NB4 (cell line): Measurements from ENCODE around the gene SLC25A51.

Experiments
- DNase-seq: peaks from one replicate; pipeline ENCODE4 v3.0.0; 2010; ENCODE audit warnings: low read depth
- H3K4me3 ChIP-seq: one replicate; pipeline ENCODE4 v1.5.1; 2011; ENCODE audit warnings: mild to moderate bottlenecking, low read depth, low read length, moderate library complexity
- CTCF ChIP-seq: IDR thresholded peaks from one replicate; pipeline ENCODE4 v1.5.1; 2012; ENCODE audit warnings: low read depth, low read length
- MYC ChIP-seq: IDR thresholded peaks from 2 replicates; pipeline ENCODE4 v1.6.1; 2011; ENCODE audit warnings: low read depth, low read length
- POLR2A ChIP-seq: IDR thresholded peaks from 2 replicates; pipeline ENCODE4 v1.6.1; 2011; ENCODE audit warnings: mild to moderate bottlenecking; ENCODE audit not compliant: insufficient read length; ENCODE audit errors: extremely low read depth
- TF ChIP-seq, protein P1 (sequence below): IDR thresholded peaks from 2 replicates; pipeline ENCODE4 v1.6.1; 2011; ENCODE audit warnings: low read depth, low read length

Gene SLC25A51

GRCh38 chr9:37949576-37949975 lies 45.6 kb upstream of the SLC25A51 start:
- TF ChIP-seq CTCF: no peak
- no peak for TF ChIP-seq MYC
- TF ChIP-seq POLR2A: no peak
- TF ChIP-seq, protein P1, sequence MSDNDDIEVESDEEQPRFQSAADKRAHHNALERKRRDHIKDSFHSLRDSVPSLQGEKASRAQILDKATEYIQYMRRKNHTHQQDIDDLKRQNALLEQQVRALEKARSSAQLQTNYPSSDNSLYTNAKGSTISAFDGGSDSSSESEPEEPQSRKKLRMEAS: no peak
- H3K4me3 ChIP-seq: no peak overlapping the region
- DNase-seq: no peak

DNA sequence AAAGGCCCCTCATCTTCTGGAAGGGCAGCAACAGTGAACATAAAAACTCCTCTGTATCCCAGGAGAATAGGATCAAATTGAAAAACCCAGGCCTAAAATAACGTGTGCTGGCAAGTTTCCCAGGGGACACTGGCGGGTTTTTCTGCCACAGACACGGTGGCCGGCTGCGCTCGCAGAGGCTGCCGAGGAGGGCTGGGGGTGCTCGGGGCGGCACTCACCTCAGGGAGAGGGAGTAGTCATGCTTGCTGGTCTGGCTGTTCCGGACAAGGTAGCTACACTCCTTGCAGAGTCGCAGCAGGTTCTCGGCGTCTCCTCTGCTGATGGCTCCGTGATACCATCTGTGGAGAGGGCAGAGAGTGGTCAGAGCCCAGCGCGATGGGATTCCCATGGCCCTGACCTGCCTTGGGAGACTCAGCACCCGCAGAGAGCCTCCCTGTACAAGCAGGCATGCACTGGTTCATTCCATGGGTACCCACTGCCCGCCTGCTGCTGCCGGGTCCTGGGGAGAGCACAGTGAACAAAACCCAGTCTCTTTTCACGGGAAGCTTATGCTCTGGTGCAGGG lies 44.6 kb upstream of the SLC25A51 start:
- no peak overlapping the region for H3K4me3 ChIP-seq
- DNase-seq: no peak
- TF ChIP-seq POLR2A: no peak
- TF ChIP-seq, protein P1: no peak
- no peak for TF ChIP-seq MYC
- no peak for TF ChIP-seq CTCF

- DNase-seq: no peak
- no peak for TF ChIP-seq POLR2A
- TF ChIP-seq CTCF: no peak
- TF ChIP-seq, protein P1: no peak
- TF ChIP-seq MYC: no peak
- no peak overlapping the region for H3K4me3 ChIP-seq
Measured at GRCh38 chr9:37947977-37948376, 44.0 kb upstream of the SLC25A51 start.

DNA sequence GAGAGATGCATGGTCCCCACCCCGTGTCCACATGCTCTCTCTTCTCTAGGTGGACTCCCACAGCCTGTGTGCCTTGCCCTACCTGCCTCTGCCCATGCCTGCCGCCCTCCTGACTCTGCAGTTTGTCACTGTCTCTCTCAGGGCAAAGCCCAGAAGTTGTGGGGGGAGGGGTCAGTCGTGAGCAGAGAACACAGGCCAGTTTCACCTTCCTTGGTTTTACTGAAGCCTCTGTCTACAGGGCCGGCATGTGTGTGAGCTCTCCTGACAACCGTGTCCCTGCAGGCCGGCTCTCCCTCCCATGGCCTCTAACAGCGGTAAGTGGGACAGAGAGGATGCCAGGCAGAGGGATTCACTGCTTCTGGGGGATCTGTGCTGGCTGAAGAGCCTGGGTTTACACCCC lies 43.5 kb upstream of the SLC25A51 start:
- DNase-seq: no peak
- H3K4me3 ChIP-seq: no peak overlapping the region
- TF ChIP-seq MYC (no peak), POLR2A (no peak), CTCF (no peak)
- TF ChIP-seq, protein P1: no peak

DNA sequence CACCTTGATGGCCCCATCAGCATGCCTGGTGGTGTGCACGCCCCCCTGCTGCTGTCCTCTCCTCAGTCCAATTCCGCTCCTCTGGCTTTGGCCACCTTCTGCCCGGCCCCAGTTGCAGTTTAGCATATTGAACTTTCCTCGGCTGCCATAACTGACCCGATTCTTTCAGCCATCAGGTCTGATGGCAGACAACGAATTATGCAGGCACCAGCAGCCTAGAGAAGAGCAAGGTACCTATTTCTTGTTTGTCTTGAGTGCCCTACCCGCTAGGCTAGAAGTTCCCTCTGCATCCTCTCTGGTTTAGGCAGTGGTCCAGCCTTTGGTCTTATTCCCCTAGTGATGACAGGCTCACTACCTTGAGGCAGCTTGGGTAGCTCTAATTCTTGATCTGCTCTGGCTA lies 43.0 kb upstream of the SLC25A51 start:
- no peak for DNase-seq
- no peak for TF ChIP-seq POLR2A
- no peak overlapping the region for H3K4me3 ChIP-seq

DNA sequence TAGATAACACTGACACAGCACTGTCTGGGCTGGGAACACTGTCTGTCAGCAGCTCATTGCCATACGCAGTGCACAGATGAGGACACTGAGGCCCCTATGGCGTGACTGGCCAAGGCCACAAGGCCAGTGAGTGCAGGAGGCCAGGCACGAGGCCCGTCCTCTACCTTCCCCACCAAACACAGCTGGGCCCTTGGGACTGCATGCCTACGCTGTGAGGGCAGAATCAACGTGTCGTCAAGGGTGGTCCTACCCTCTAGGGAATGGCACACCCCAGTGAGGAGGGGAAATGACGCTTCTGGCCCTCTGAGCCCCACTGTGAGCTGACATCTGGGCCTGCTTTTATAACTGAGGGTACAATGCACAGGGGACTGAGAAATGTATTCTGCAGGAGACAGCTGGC lies 42.1 kb upstream of the SLC25A51 start:
- TF ChIP-seq CTCF: no peak
- TF ChIP-seq POLR2A: no peak
- TF ChIP-seq, protein P1: no peak
- no peak for TF ChIP-seq MYC
- no peak overlapping the region for H3K4me3 ChIP-seq
- no peak for DNase-seq
